ENCODE measurements around the gene POLR1A. TPM values are rescaled to one million over a fixed set of nuclear protein-coding genes. Genes with fewer than 3 reads are reported as not detected.
A peak's percentile ranks its signal among the peaks of the same experiment; 100 is the strongest.

The POLR1A gene
- total and polyA plus RNA-seq, 2 donors (not counting 3 experiments of a cell fraction or from before 2014, with no cell fraction given) = 7.6 to 40.7 TPM

GRCh38 chr2:86035376-86035882 lies 70.3 kb downstream of the POLR1A start:
- Histone ChIP-seq H3K9ac (replicated peaks; ENCODE audit: extremely low read depth, insufficient read depth, low read length) (peak overlapping the region; percentile 66), H3K4me2 (ENCODE audit: insufficient read depth, low read length) (no peak overlapping the region), H3K9me3 (replicated peaks; ENCODE audit: control insufficient read depth, insufficient read depth, low read length) (no peaks in the 10 kb centered on the region), H3K4me3 (replicated peaks in 1 of 3; ENCODE audit: insufficient read depth in 1 of 3, low read depth in 1 of 3, low read length in 3 of 3) (no peak overlapping the region), H3K79me2 (ENCODE audit: control insufficient read depth, insufficient read depth, low read length) (no peaks in the 10 kb centered on the region), H2AFZ (ENCODE audit: low read depth, low read length) (no peak overlapping the region), H4K20me1 (replicated peaks; ENCODE audit: control insufficient read depth, extremely low read depth, insufficient read depth, low read length) (no peaks in the 10 kb centered on the region), H3K36me3 (ENCODE audit: control insufficient read depth in 2 of 2, extremely low read depth in 1 of 2, insufficient read depth in 2 of 2, low read length in 2 of 2) (peaks cover 4 to 25% of the 10 kb centered on the region in 2 experiments), H3K27ac (ENCODE audit: insufficient read depth, low read depth, low read length) (peak overlapping the region; percentile 96), H3K4me1 (ENCODE audit: control insufficient read depth, extremely low read depth, insufficient read depth, low read length) (peaks cover 43% of the 10 kb centered on the region), H3K9me1 (replicated peaks; ENCODE audit: control insufficient read depth, extremely low read depth, insufficient read depth, low read length) (no peaks in the 10 kb centered on the region), H3K27me3 (ENCODE audit: control insufficient read depth in 2 of 2, insufficient read depth in 2 of 2, low read length in 2 of 2) (no peaks in the 10 kb centered on the region)
- dilution Hi-C loops (cut with MboI; ENCODE audit: extremely low pct_ligation_motif_present, low sequenced_read_pairs) = no loop called here
- intact Hi-C loops (cut with micrococcal nuclease) = no loop called here
- POLR2A ChIA-PET = interaction anchor here (1.5 to 2.5 kb wide), 3 partner anchors 7 to 146 kb away, joined by 6 to 9 read pairs (median 8); partner anchors contain the start of gene ST3GAL5
- BruUV-seq (replicated peaks) = no TSS peak
- no peak for DNase-seq (ENCODE audit: low read depth, low spot score)
- TF ChIP-seq MYC (IDR thresholded peaks at IDR 0.05; ENCODE audit: low read depth, low read length) = no peak
- TF ChIP-seq POLR2A (IDR thresholded peaks at IDR 0.05; ENCODE audit: low read depth, low read length) = no peak
- TF ChIP-seq JUN (IDR thresholded peaks at IDR 0.05; ENCODE audit: borderline replicate concordance, insufficient read depth, insufficient read length, low read depth) = no peak
- TF ChIP-seq MAX (IDR thresholded peaks at IDR 0.05; ENCODE audit: insufficient read depth, insufficient read length) = no peak
- no peak for TF ChIP-seq POLR2AphosphoS5 (IDR thresholded peaks at IDR 0.05; ENCODE audit: insufficient read depth, low read depth, low read length)
- CTCF ChIA-PET = interaction anchor here (1.2 to 6.6 kb wide), 7 partner anchors 8 to 398 kb away, joined by 3 to 95 read pairs (median 22); partner anchors contain the start of gene ST3GAL5
- no peak for FAIRE-seq

GRCh38 chr2:86033751-86034692 lies 71.7 kb downstream of the POLR1A start:
- Histone ChIP-seq H3K36me3 (ENCODE audit: control insufficient read depth in 2 of 2, extremely low read depth in 1 of 2, insufficient read depth in 2 of 2, low read length in 2 of 2) (peaks cover 6 to 26% of the 10 kb centered on the region in 2 experiments), H3K9ac (replicated peaks; ENCODE audit: extremely low read depth, insufficient read depth, low read length) (no peak overlapping the region), H3K4me3 (replicated peaks in 1 of 3; ENCODE audit: insufficient read depth in 1 of 3, low read depth in 1 of 3, low read length in 3 of 3) (no peak overlapping the region), H3K9me3 (replicated peaks; ENCODE audit: control insufficient read depth, insufficient read depth, low read length) (no peaks in the 10 kb centered on the region), H3K4me1 (ENCODE audit: control insufficient read depth, extremely low read depth, insufficient read depth, low read length) (peaks cover 43% of the 10 kb centered on the region), H2AFZ (ENCODE audit: low read depth, low read length) (no peak overlapping the region), H3K27me3 (ENCODE audit: control insufficient read depth in 2 of 2, insufficient read depth in 2 of 2, low read length in 2 of 2) (no peaks in the 10 kb centered on the region), H3K79me2 (ENCODE audit: control insufficient read depth, insufficient read depth, low read length) (no peaks in the 10 kb centered on the region), H4K20me1 (replicated peaks; ENCODE audit: control insufficient read depth, extremely low read depth, insufficient read depth, low read length) (no peaks in the 10 kb centered on the region), H3K4me2 (ENCODE audit: insufficient read depth, low read length) (no peak overlapping the region), H3K27ac (ENCODE audit: insufficient read depth, low read depth, low read length) (no peak overlapping the region), H3K9me1 (replicated peaks; ENCODE audit: control insufficient read depth, extremely low read depth, insufficient read depth, low read length) (no peaks in the 10 kb centered on the region)
- no peak for DNase-seq (ENCODE audit: low read depth, low spot score)
- CTCF ChIA-PET = interaction anchor here (0.9 to 6.6 kb wide), 4 partner anchors 134 to 207 kb away, joined by 3 to 95 read pairs (median 4); partner anchors contain the start of gene ST3GAL5
- no peak for FAIRE-seq
- TF ChIP-seq MYC (IDR thresholded peaks at IDR 0.05; ENCODE audit: low read depth, low read length) (no peak), EZH2 (IDR thresholded peaks at IDR 0.05; ENCODE audit: borderline replicate concordance, low read depth, low read length, severe bottlenecking) (no peak), GATA2 (IDR thresholded peaks at IDR 0.05; ENCODE audit: insufficient read depth, insufficient read length, low read depth, low read length) (no peak), MAX (IDR thresholded peaks at IDR 0.05; ENCODE audit: insufficient read depth, insufficient read length) (no peak), JUN (IDR thresholded peaks at IDR 0.05; ENCODE audit: borderline replicate concordance, insufficient read depth, insufficient read length, low read depth) (no peak), POLR2A (IDR thresholded peaks at IDR 0.05; ENCODE audit: low read depth, low read length) (no peak), CTCF (IDR thresholded peaks at IDR 0.05; ENCODE audit: extremely low read depth in 1 of 2, insufficient read depth in 1 of 2, low read depth in 1 of 2, low read length in 2 of 2) (no peak), POLR2AphosphoS5 (IDR thresholded peaks at IDR 0.05; ENCODE audit: insufficient read depth, low read depth, low read length) (no peak), FOS (IDR thresholded peaks at IDR 0.05; ENCODE audit: borderline replicate concordance, insufficient read depth, low read length) (no peak)
- POLR2A ChIA-PET = no interaction called here
- BruUV-seq (replicated peaks) = no TSS peak
- dilution Hi-C loops (cut with MboI; ENCODE audit: extremely low pct_ligation_motif_present, low sequenced_read_pairs) = no loop called here
- intact Hi-C loops (cut with micrococcal nuclease) = no loop called here

All from endothelial cell of umbilical vein (primary cell).